Hepatocyte (in vitro differentiated cells): ENCODE measurements around the gene DHRS9.

Source experiments
- CTCF ChIP-seq: fragments of 200-600 bp; sonication (generic); IDR thresholded peaks from 2 replicates; pipeline ENCODE4 v1.5.1; 2016; ENCODE audit warnings: antibody characterized with exemption, mild to moderate bottlenecking; ENCODE audit not compliant: poor library complexity
- EZH2phosphoT487 ChIP-seq: fragments of 200-600 bp; sonication (generic); IDR thresholded peaks from one replicate; pipeline ENCODE4 v1.6.1; 2018; ENCODE audit warnings: antibody characterized with exemption, mild to moderate bottlenecking, low read depth, moderate library complexity; ENCODE audit not compliant: unreplicated experiment, severe bottlenecking

DNA sequence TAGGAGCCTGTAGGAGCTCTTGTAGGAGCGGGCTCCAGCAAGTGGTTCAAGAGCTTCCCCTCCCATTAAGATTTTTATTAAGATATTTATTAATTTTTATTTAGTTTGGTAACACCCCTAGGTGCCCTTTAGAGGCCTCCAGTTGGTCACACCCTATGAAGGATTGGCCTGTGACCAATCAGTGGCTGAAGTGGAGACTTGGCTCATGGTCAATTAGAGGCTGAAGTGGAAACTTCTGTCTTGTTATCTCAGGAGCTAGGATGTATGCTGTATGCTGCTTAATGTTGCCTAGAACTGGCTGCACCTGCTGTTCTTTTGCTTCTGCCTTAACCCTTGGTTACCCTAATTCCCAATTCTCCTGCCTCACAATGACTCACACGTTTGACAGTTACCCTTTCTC, 48.7 kb downstream of the DHRS9 start:
- no peak for TF ChIP-seq CTCF
- no peak for TF ChIP-seq EZH2phosphoT487
